NCI-H2196 (cell line): Measurements from ENCODE around the gene PROX2.
A peak's percentile ranks its signal among the peaks of the same experiment; 100 is the strongest.

ENCODE experiments used
- DNase-seq: peaks from one replicate; lab custom pipeline; 2025; ENCODE audit not compliant: unreplicated experiment; lab: John Stamatoyannopoulos, UW

PROX2 gene

DNA sequence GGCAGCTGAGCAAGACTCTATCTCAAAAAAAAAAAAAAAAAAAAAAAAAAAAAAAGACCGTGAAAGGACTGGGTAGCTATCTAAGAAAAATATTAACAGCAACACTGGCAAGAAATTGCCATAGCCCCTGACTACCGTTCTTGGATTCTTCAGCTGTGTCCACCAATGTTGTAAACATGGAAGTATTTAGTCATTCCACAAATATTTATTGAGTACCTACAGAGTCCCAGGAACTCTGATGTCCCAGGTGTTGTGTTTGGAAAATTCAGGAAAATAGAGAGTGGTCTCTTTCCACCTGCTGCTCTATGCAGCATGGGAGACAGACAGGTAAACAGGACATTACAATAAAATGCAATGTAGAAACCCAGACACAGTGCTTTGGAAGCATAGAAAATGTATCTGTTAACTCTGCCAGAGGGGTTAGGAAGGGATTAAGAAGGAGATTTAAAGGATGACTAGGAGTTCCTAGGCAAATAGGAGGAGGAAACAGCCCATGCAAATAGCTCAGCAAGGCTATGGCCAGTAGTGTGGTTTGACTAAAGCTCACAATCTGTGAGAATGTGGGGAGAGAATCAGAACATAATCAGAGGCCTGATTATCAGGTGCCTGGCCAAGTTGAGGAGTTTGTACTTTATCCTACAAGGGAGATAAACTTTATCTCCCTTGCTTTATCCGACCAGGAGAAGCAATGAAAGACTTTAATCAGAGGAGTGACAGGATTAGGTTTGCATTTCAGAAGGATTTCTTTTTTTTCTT is 3.7 kb upstream of the PROX2 start:
- DNase-seq, result no peak

DNA sequence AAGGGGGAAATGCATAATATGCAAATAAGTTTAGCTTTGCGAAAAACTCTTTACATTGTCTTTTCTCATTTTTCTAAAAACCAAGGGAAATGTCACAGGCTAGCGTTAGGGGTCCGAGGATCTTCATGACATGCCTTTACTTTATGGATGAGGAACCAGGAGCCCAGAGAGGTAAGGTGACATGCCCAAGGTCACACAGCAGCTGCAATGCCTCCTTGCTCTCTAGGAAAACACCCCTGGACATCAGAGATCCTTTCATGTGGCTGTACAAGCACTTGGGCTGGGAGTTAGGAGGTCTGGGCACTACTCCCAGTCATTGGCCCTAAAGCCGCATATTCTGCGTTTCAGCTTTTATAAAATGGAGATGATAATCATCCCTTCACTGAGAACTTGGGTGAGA is 741 bp downstream of the PROX2 start:
- DNase-seq, result no peak

DNA sequence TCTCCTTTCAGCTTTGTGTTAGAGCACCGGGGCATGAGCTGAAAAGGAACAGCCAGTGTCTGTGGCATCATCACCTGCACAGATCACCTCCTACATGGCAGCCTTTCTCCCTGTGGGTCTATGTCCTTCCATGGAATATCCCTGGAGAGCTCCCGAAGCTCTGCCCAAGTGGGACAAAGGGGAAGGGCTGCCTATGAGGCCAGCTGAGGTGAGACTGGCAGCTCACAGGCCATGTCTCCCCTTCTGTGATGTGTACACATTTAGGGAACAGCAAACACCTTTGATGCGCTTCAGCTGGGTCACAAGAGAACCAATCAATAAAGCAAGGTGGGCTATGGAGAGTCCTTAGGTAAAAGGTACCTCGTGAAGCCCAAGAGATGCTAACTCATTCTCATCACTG is 4.1 kb downstream of the PROX2 start:
- no peak for DNase-seq

DNA sequence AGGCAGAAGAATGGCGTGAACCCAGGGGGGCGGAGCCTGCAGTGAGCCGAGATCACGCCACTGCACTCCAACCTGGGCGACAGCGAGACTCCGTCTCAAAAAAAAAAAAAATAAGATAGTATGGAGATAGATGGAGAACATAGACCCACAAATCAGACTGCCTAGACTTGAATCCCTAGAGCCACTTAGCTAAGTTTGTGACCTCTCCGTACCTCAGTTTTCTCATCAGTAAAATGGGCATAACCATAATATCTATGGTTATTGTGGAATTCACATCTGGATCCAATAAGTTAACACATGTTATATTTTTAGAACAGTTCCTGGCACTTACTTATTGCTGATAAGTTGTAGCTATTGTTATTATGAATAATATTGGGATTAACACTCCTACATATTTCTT is 7.2 kb downstream of the PROX2 start:
- no peak for DNase-seq

DNA sequence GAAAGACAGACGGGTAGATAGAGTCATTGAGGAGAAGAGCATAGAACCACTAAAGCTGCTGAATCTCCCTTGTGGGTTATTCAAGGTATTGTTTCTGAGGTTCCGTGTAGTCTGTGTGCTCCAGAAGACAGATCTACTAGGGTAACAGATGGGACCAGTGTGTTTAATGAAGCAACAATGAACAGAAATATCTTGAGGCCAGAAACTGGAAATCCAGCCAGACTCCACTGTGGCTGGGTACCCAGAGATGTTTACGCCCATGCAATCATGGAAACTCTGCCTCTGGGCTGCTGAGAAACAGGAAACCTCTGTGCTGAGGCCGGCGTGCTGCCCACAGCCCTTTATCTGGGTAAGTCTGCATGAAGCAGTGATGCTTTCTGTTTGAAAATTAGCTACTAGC is 8.3 kb downstream of the PROX2 start:
- no peak for DNase-seq

DNA sequence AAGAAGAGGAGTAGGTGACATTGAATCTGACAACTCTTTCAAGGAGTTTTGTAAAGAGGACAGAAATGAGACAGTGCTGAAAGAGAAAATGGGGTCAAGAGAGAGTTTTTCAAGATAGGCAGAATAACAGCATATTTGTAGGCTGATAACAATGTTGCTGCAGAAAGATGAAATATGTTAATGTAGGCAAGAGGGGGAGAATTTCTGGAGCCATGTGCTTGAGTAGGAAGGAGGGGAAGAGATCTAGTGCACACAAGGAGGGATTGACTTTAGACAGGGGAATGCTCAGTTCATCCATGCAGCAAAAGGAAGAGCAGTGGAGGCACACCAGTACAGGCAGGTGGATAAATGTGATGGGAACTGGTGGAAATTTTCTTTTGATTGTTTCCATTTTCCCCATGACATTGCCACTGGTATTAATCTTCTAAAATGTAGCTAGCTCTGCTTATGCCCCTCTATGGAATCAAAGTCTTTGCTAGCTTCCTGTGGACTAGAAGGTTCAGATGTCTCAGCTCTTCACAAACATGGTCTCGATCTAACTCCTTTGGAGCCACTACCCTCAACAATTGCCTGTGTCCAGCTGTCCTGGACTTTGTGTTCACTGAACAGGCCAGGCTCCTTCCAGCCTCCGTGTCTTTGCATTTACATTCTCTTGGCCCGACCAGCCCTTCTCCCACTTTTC is 9.1 kb downstream of the PROX2 start:
- no peak for DNase-seq

DNA sequence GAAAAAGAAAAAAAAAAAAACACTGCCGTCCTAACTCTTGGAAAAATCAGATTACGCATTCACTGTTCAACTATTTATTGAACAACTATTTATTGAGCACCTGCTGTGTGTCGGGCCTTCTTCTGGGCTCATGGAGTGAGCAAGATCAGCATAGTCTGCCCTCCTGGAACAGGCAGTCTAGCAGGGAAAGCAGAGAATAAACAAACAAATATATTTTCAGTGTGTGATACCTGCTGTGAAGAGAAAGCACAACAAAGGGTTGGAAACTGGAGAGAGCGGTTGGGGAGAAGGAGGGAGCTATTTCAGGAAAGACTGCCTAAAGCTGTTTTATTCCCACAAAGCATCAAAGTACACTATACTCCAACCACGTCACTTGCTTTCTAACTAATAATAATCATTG is 10.8 kb downstream of the PROX2 start:
- DNase-seq, result no peak

DNA sequence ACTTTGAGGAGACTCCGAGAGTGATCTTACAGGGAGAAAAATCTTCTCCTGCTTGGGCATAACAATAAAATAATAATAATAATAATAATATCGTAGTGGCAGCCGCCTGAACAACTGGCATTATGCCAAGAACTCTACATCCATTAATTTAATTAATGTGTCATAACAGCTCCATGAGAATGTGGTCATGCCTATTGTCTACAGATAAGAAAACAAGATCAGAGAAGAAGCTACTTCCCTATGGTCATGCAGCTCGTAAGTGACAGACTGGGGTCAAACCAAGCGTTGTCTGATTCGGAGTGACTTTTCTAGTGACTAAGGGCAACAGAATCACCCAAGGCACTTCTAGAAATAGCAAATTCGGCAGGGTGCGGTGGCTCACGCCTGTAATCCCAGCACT is 11.7 kb downstream of the PROX2 start:
- DNase-seq, result no peak

DNA sequence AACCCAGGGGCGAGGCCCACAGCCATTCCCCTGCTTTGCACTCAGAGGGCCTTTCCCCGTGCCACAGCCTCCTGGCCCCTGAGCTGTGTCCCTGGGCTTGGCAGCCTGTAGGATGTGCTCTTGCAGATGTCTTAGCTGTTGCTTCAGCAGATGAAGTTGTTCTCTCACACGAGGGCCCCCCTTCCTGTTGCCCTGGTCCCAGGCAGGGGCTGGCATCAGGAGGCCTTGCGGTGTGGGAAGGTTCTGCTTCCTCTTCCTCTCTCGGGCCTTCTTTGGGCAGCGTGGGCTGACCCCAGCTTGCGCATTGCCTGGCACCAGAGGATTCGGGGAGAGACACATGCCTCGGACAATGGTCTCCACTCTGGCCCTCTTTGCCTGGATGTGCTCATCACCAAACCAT is 12.7 kb downstream of the PROX2 start:
- no peak for DNase-seq

DNA sequence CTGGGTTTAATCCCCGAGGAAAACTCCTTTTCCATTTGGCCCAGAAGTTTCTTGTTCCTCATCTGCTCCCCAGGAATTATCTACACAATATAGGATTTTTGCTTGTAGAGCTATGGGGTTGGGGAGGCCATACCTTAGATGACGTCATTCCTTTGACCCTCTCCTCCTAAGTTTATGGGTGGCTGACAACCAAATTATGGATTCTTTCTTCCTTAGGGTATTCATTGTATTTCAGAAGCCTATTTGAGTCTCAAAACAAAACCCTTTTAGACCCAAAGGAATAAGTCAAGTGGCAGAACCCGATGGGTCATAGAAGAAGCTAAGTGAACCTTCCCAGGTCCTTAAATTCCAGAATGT is 14.2 kb downstream of the PROX2 start:
- DNase-seq, result no peak

DNA sequence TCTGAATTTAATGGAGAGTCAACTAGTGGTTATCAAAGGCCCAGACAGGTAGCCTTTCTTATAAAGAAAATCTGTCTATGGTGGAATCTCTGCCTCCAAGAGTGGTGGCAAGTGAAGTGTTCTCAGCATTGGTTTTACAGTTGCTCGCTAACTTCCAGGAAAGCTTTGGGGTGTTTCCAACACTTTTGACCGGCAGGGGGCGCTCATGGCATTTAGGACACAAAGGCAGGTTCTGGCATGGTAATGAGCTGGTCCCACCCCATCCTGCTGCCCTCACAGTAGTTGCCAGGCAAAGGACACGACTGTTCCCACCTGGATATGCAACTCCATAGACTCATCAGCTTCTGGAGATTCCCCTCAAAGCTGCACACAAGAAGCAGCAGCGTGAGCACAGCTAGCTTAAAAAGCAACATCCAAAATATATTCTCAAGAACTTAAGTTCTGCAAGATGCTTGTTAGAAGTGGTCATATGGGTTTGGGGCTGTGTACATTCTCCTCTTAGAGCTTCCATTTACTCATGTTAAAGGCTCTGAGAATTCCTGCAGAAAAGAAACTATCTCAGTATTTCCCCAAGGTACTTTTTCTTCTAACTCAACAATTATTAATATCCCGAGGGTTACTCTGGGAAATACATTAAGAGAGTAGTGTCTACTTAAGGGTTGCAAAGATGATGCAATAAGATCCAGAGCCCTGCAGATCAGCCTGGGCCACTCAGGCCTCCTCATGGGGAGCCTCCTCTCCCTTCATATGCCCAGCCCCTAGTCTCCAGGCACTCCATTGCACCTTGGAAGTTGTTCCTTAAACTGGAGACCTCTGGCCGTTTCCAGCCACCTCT is 14.8 kb downstream of the PROX2 start:
- DNase-seq, result peak; percentile 87

DNA sequence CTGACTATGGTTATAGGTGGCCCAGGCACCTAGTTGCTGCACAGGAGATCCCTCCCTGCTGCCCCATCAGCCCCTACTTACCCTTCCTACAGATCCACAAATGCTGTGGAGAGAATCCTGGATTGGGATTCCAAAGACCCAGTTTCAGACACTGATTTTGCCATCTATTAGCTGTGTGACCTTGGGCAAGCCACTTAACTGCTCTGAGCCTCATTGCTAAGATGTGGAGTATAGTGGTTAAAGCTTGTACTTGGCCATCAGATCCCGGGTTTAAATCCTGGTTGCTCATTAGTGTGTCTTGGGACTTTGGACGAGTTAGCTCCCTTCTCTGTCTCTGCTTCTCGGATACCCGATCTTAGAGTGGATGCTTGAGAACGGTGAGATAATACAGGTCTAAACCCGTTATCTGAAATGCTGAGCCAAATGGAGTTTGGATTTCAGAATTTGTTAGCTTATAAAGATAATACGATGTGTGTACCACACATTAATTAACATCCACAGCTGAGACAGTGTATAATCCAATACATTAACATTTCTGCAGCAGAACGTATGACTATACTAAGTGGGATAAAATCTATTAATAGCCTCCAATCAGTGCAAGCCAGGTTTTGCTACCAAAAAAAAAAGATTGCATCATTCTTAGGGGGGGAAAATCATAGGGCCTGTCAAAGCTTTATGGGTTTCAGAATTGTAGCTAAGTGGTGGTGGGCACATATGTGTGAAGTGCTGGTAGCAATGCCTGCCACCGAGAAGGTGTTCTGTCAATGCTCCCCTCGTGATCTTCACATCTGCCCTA is 16.0 kb downstream of the PROX2 start:
- no peak for DNase-seq

DNA sequence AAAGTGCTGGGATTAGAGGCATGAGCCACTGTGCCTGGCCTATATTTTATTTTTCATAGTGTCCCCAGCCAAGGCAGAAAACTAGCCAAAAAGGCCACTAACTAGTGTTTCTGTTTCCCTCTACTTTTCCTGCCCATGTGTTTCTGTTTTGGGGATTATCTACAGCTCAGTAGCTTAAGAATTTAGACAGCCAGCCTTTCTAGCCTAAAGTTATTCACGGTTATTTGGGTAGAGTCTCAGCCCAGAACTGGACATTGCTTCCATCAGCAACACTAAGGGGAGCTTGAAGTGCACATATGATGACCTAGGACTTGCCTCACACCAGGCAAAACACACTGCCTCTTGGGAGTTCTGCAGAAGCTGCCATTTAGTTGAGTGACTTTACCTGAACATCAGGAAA is 17.9 kb downstream of the PROX2 start:
- no peak for DNase-seq

DNA sequence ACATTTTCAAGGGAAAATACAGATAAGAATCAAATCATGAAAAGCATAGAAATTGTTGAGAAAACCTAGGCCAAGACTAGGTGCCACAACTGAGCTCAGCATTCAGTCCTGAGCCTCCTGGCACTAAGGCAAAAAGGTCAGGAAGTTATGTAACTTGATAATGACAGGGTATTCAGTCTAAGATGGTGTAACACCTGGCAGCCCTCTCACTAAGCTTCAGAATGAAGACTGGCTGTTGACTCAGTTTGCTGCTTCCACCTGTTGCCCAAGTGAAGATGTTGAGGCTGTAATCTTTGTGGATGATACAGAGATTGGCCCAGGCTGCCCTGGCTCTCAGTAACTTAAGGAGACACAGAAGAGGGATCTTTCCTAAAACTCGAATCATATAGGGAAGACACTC is 19.6 kb downstream of the PROX2 start:
- no peak for DNase-seq

DNA sequence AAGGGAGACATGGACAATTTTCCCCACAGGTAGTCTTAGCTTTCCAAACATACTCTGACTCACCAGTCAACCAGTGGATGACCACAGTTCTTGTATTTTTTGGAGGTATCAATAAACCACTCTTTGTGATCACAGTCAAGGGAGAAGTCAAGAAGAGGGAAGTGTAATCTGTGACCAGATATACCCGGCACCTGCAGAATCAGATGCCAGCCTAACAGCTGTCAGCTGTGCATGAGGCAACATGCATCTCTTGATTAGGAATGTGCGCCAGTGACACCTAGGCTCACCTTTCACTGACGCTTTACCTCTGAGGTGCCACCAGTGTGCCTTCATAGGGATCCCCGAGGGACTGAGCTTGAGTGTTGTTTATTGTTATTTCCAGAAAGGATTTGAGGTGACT is 20.0 kb downstream of the PROX2 start:
- DNase-seq, result peak; percentile 46

DNA sequence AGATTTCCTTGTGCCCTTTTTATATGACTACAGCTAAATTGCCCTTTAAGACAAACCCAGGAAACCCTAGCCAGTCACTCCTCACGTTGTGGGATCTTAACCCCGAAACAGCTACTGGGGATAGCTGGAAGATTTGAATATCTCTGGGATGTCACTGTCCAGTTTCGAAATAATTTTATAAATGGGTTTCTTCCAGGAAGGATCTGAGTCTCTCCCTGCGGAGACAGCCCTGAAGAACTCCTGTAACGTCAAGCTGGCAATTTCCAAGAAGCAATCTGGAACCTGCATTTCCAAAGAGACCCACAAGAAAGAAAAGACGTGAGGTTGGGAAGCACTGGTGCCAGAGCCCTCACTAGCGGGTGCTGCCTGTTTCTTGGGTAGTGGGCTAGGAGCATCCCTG is 20.9 kb downstream of the PROX2 start:
- DNase-seq, result no peak

DNA sequence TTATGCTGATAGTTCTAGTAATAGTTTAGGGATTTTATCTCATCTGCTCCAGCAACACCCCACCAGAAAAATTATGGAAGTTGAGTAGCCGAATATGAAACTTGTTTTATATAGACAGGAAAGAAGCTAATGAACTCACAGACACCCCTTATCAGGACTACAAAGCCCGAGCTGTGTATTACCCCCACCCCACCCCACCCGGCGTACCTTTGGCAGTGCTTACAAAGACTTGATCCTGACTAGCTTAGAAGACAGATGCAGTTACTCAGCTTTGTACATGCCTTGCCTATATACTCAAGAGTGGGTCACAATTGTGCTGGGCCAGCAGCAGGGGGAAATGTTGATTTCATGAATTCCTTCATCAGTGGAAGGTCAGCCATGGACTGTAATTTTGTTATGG is 22.4 kb downstream of the PROX2 start:
- no peak for DNase-seq

DNA sequence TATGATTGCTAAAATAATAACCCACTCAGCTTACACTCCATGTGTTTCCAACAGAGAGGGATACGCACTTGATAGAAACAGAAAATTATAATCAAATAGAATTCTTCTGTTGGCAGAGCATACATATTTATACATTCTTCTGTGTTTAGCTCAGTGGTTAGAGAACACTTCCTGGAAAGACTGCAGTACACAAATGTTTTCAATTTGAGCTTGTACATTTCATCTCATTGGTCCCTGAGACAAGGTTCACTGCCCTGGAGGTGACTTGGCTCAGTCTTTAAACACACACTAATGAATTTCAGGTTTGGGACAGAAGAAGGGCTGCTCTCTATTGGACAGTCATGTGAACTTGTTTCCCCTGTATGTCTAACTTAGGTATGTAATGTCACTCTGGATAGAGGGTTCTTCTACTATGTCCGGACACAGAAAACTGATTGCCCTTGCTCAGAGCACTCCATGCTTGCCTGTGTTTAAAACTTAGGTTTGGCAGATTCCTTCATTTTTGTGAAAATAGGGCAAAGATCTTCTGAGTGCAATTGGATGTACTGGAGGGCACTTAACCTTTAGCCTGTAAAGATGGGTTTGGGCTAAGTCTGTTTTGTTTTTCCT is 22.9 kb downstream of the PROX2 start:
- DNase-seq, result no peak

DNA sequence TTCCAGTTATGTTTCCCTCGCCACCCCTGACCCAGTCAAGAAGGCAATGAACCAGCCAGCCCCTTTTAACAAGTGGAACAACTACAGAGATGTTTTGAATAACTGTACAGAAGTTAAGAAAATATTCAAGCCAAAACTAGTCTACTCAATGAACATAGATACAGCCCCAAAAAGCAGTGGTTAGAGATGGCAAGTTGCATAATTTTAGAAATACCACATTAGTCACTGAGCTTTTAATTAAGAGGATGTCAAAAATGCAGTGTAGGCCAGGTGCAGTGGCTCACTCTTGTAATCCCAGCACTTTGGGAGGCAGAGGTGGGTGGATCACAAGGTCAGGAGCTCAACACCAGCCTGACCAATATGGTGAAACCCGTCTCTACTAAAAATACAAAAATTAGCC is 27.2 kb downstream of the PROX2 start:
- DNase-seq, result no peak

DNA sequence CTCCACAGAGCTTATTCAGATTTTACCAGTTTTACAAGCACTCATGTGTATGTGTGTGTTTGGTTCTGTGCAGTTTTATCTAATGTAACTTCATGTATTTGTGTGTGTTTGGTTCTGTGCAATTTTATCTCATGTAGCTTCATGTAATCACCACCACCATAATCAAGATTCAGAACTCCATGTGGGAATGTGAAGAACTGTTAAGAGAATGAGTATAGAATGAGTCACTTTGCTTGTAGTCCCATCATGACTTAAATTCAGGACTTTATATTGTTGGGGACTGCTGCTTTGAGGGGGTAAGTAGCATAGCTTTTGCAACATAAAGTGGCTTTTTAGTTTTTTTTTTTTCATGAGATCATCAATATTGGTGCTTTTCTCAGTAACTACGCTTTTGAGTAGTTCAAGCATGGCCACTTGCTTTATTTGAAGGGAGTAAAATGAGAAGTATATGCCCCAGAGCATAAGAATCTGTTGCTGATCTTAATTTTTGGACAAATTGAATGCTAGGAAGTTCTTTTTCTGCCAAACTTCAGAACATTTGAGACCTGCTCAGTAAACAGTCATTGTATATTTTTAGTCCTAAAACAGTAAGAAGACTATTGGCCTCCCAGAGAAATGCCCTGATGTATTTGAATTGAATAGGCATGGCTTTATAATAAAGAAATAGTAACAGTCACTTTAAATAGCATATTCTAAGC is 28.8 kb downstream of the PROX2 start:
- DNase-seq, result no peak
